ENCODE measurements around the gene NEDD4L. TPM values are rescaled to one million over a fixed set of nuclear protein-coding genes. Genes with fewer than 3 reads are reported as not detected.

Gene NEDD4L
- total RNA-seq, 1 donor from 2014 or later, result 162 TPM

DNA sequence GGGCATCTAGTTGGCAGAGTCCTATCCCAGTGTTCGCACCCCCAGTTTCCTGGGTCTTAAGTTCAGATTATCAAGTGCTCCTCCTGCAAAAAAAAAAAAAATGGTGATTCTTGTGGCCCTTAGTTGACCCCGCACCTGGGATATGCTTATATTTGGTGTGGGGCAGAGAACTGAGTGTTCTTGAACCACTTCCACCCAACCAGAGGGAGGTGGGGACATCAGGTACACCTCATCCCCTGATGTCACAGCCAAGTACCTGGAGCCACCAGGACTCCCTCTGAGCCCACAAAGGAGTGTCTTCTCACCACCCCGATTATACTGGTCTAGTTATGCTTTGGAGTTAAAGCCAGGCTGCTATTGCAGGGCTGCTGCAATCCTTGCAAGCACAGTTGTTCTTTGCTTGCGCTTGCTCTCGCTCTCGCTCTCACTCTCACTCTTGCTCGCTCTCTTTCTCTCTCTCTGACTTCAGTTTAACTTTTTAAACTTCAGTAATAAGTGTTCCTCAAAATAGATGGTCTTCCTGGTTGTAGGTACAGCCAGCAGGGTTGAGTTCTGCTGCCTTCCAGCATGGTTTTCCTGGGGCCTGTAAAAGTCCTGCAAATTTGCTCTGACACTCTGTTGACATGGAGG lies 265.7 kb downstream of the NEDD4L start:
- H3K9me3 Mint-ChIP-seq (ENCODE audit: low read depth), result peaks cover 4% of the 10 kb centered on the region
- no peak overlapping the region for H3K4me3 Mint-ChIP-seq (ENCODE audit: low read depth)
- H3K27me3 Mint-ChIP-seq, result no peaks in the 10 kb centered on the region
- peaks cover 6% of the 10 kb centered on the region for H3K36me3 Mint-ChIP-seq (ENCODE audit: insufficient read depth)
- H3K27ac Mint-ChIP-seq, result no peak overlapping the region
- peaks cover 11% of the 10 kb centered on the region for H3K4me1 Mint-ChIP-seq (ENCODE audit: low read depth)
- TF ChIP-seq, protein P1, sequence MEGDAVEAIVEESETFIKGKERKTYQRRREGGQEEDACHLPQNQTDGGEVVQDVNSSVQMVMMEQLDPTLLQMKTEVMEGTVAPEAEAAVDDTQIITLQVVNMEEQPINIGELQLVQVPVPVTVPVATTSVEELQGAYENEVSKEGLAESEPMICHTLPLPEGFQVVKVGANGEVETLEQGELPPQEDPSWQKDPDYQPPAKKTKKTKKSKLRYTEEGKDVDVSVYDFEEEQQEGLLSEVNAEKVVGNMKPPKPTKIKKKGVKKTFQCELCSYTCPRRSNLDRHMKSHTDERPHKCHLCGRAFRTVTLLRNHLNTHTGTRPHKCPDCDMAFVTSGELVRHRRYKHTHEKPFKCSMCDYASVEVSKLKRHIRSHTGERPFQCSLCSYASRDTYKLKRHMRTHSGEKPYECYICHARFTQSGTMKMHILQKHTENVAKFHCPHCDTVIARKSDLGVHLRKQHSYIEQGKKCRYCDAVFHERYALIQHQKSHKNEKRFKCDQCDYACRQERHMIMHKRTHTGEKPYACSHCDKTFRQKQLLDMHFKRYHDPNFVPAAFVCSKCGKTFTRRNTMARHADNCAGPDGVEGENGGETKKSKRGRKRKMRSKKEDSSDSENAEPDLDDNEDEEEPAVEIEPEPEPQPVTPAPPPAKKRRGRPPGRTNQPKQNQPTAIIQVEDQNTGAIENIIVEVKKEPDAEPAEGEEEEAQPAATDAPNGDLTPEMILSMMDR (IDR thresholded peaks at IDR 0.05; ENCODE audit: unreplicated experiment), result no peak
- DNase-seq (ENCODE audit: low spot score, unreplicated experiment), result no peak

DNA sequence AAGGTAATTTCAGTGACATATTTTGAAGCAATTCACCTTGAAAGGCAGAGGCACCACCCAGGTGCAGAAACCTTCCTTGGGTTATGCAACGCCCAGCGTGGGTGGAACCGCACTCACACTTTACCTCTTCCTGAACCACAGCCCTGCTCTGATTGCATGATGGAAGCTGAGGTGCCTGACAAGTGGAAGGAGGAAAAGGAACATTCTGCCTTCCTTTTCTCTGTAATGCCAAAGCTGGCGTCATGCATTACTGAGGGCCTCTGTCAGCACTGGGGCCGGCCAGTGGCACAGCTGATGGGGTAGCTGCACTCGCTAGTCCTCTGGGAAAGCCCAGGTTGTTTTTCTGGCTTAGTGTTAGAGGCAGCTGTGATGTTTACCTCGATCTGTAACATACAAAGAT lies 266.5 kb downstream of the NEDD4L start:
- H3K4me1 Mint-ChIP-seq (ENCODE audit: low read depth), result peaks cover 14% of the 10 kb centered on the region
- DNase-seq (ENCODE audit: low spot score, unreplicated experiment), result no peak
- H3K9me3 Mint-ChIP-seq (ENCODE audit: low read depth), result peaks cover 4% of the 10 kb centered on the region
- no peak overlapping the region for H3K4me3 Mint-ChIP-seq (ENCODE audit: low read depth)
- no peaks in the 10 kb centered on the region for H3K27me3 Mint-ChIP-seq
- peaks cover 4% of the 10 kb centered on the region for H3K36me3 Mint-ChIP-seq (ENCODE audit: insufficient read depth)
- H3K27ac Mint-ChIP-seq, result no peak overlapping the region
- TF ChIP-seq, protein P1 (IDR thresholded peaks at IDR 0.05; ENCODE audit: unreplicated experiment), result no peak

DNA sequence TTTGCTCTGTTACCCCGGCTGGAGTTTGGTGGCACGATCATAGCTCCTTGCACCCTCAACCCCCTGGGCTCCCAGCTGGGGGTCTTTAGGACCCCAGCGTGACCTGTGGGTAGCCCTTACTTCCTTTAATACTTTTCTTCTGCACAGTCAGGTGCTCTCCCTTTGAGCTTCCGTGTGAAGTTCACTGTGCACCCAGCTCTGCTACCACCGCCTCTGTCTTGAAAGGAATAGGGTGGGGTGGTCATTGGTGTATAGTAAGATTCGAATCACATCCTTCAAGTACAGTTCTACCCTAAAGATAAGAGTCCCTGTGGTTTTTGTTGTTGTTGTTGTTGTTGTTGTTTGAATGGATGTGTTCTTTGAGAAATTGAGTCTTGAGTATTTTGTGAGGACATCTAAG lies 267.4 kb downstream of the NEDD4L start:
- DNase-seq (ENCODE audit: low spot score, unreplicated experiment), result no peak
- Mint-ChIP-seq H3K27me3 (no peaks in the 10 kb centered on the region), H3K27ac (no peak overlapping the region), H3K9me3 (ENCODE audit: low read depth) (no peaks in the 10 kb centered on the region), H3K4me1 (ENCODE audit: low read depth) (peaks cover 22% of the 10 kb centered on the region), H3K36me3 (ENCODE audit: insufficient read depth) (peaks cover 3% of the 10 kb centered on the region), H3K4me3 (ENCODE audit: low read depth) (no peak overlapping the region)
- TF ChIP-seq, protein P1 (IDR thresholded peaks at IDR 0.05; ENCODE audit: unreplicated experiment), result no peak

DNA sequence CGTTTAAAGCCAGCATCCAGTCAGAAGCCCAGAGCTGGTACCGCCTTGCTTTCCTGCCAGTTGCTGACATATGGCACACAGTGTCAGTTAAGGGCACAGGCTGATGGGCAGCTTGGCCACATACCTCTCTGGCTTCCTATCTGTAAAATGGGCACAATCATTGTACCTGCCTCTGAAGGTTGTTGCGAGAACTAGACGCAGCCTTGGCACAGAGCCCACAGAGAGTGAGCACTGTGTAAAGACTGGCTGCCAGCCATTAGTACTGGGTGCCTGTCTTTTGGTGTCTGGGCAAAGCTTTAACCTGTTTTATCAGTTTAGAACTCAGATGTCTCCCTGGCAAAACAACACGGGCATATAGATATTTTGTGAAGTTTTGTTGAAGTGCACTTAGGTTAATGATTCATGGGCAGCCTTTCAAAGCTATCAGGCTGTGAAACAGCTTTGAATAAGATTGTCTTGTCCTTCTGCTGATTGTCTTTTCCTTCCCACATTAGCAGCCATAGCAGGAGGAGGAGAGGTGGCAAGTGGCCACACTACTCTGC lies 269.5 kb downstream of the NEDD4L start:
- TF ChIP-seq, protein P1 (IDR thresholded peaks at IDR 0.05; ENCODE audit: unreplicated experiment), result no peak
- Mint-ChIP-seq H3K9me3 (ENCODE audit: low read depth) (no peaks in the 10 kb centered on the region), H3K4me3 (ENCODE audit: low read depth) (no peak overlapping the region), H3K36me3 (ENCODE audit: insufficient read depth) (peaks cover 8% of the 10 kb centered on the region), H3K4me1 (ENCODE audit: low read depth) (peaks cover 22% of the 10 kb centered on the region), H3K27me3 (no peaks in the 10 kb centered on the region), H3K27ac (no peak overlapping the region)
- no peak for DNase-seq (ENCODE audit: low spot score, unreplicated experiment)

DNA sequence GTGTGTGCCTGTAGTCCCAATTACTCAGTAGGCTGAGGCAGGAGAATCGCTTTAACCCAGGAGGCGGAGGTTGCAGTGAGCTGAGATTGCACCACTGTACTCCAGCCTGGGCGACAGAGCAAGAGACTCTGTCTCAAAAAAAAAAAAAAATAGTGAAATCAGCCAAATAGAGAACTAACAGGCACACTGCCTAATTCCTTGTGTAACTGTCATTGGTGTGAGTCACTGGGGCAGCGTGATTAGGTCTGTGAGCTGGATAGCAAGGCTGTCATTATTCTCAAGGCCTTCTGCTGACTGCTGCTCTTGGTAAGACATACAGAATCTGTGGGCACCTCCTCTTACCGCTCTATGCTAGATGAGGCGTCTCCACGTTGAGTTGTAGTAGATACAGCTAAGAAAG lies 270.3 kb downstream of the NEDD4L start:
- Mint-ChIP-seq H3K4me3 (ENCODE audit: low read depth) (no peak overlapping the region), H3K4me1 (ENCODE audit: low read depth) (peaks cover 22% of the 10 kb centered on the region)

More for the DNA sequence above, 270.3 kb downstream of the NEDD4L start:
- Mint-ChIP-seq H3K36me3 (ENCODE audit: insufficient read depth) (peaks cover 8% of the 10 kb centered on the region), H3K9me3 (ENCODE audit: low read depth) (no peaks in the 10 kb centered on the region), H3K27me3 (no peaks in the 10 kb centered on the region), H3K27ac (no peak overlapping the region)
- TF ChIP-seq, protein P1 (IDR thresholded peaks at IDR 0.05; ENCODE audit: unreplicated experiment), result no peak
- no peak for DNase-seq (ENCODE audit: low spot score, unreplicated experiment)
